ENCODE measurements around the gene MCC. TPM values are rescaled to one million over a fixed set of nuclear protein-coding genes. Genes with fewer than 3 reads are reported as not detected.

The MCC gene
- total and polyA plus RNA-seq, 4 donors = 9.0 to 47.3 (median 14.7) TPM

GRCh38 chr5:113161806-113162205 lies 326.4 kb downstream of the MCC start (continued):
- TF ChIP-seq REST (IDR thresholded peaks at IDR 0.05) (no peak), MAX (IDR thresholded peaks at IDR 0.05) (no peak), HNF4G (IDR thresholded peaks at IDR 0.05) (no peak), FOXA1 (IDR thresholded peaks at IDR 0.05) (no peak), NR2F2 (IDR thresholded peaks at IDR 0.05) (no peak)

GRCh38 chr5:113157886-113158285 lies 330.4 kb downstream of the MCC start:
- Histone ChIP-seq H3K9me3 (ENCODE audit: control insufficient read depth in 4 of 4, low read length in 3 of 4) (no peaks in the 10 kb centered on the region), H3K4me3 (ENCODE audit: low read depth in 1 of 3, low read length in 3 of 3) (no peak overlapping the region), H3K9ac (ENCODE audit: low read depth in 1 of 2, low read length in 2 of 2) (no peak overlapping the region), H3K4me1 (ENCODE audit: control insufficient read depth in 4 of 4, insufficient read depth in 4 of 4, low read length in 3 of 4) (peaks cover 0 to 3% (median 0%) of the 10 kb centered on the region in 4 donors), H3K27me3 (ENCODE audit: control insufficient read depth in 4 of 4, insufficient read depth in 4 of 4, low read length in 3 of 4) (no peaks in the 10 kb centered on the region), H3K36me3 (ENCODE audit: control insufficient read depth in 4 of 4, insufficient read depth in 3 of 4, low read depth in 1 of 4, low read length in 3 of 4) (peaks cover 0 to 4% (median 0%) of the 10 kb centered on the region in 4 donors), H3K27ac (ENCODE audit: low read depth in 1 of 2, low read length in 2 of 2) (no peak overlapping the region)
- no peak for TF ChIP-seq REST (IDR thresholded peaks at IDR 0.05)
- TF ChIP-seq GABPA (IDR thresholded peaks at IDR 0.05 in 1 of 2, conservative IDR thresholded peaks at IDR 0.05 in 1 of 2) = no peak
- no peak for TF ChIP-seq HNF4G (IDR thresholded peaks at IDR 0.05)
- no peak for TF ChIP-seq ATF3 (IDR thresholded peaks at IDR 0.05)
- TF ChIP-seq FOXA2 (IDR thresholded peaks at IDR 0.05) = no peak
- TF ChIP-seq JUND (IDR thresholded peaks at IDR 0.05) = no peak
- TF ChIP-seq YY1 (IDR thresholded peaks at IDR 0.05) = no peak
- TF ChIP-seq CTCF (IDR thresholded peaks at IDR 0.05; ENCODE audit: low read depth, low read length, missing input control) = no peak
- 95% methylated on average over 4 of the region's 4 CpGs for WGBS
- no peak for DNase-seq (ENCODE audit: low spot score)

All from liver (tissue), 9 donors.